HEK293T (cell line): Measurements from ENCODE around the gene SMC6.

ENCODE experiments used
- CTCF ChIA-PET: fragments of 350-600 bp; formaldehyde crosslinking; extraction: SDS; loops from one replicate; lab custom pipeline; 2021; ENCODE audit warnings: antibody characterized with exemption, inconsistent platforms; lab: Yijun Ruan, JAX
- POLR2A ChIA-PET: fragments of 350-600 bp; formaldehyde crosslinking; extraction: SDS; loops from one replicate; lab custom pipeline; 2020; ENCODE audit warnings: antibody characterized with exemption, inconsistent platforms; lab: Yijun Ruan, JAX
- DNase-seq: peaks from one replicate; pipeline ENCODE4 v3.0.0; 2012; ENCODE audit warnings: mixed read lengths; ENCODE audit errors: extremely low spot score
- ARNT ChIP-seq: fragments of 450-650 bp; IDR thresholded peaks from 2 replicates; pipeline ENCODE4 v1.6.1; 2017; ENCODE audit warnings: mild to moderate bottlenecking
- BHLHE40 ChIP-seq: fragments of 450-650 bp; IDR thresholded peaks from 2 replicates; pipeline ENCODE4 v1.6.1; 2016; ENCODE audit warnings: mild to moderate bottlenecking, moderate library complexity, borderline replicate concordance
- CTBP1 ChIP-seq: fragments of 450-650 bp; IDR thresholded peaks from 2 replicates; pipeline ENCODE4 v1.6.1; 2016; ENCODE audit warnings: borderline replicate concordance
- ELF4 ChIP-seq: fragments of 450-650 bp; IDR thresholded peaks from 2 replicates; pipeline ENCODE4 v1.6.1; 2017; ENCODE audit warnings: antibody characterized with exemption
- FOXA1 ChIP-seq: fragments of 450-650 bp; IDR thresholded peaks from 2 replicates; pipeline ENCODE4 v1.6.1; 2016; ENCODE audit warnings: mild to moderate bottlenecking
- FOXK2 ChIP-seq: fragments of 450-650 bp; IDR thresholded peaks from 2 replicates; pipeline ENCODE4 v1.6.1; 2016; ENCODE audit warnings: mild to moderate bottlenecking
- FOXM1 ChIP-seq: fragments of 450-650 bp; IDR thresholded peaks from 2 replicates; pipeline ENCODE4 v1.6.1; 2017; ENCODE audit warnings: mild to moderate bottlenecking, borderline replicate concordance
- HDGF ChIP-seq: fragments of 450-650 bp; IDR thresholded peaks from 2 replicates; pipeline ENCODE4 v1.6.1; 2017; ENCODE audit warnings: antibody characterized with exemption, borderline replicate concordance
- L3MBTL2 ChIP-seq: fragments of 450-650 bp; conservative IDR thresholded peaks from 2 replicates; pipeline ENCODE4 v1.6.1; 2016; ENCODE audit warnings: mild to moderate bottlenecking
- LEF1 ChIP-seq: fragments of 450-650 bp; IDR thresholded peaks from 2 replicates; pipeline ENCODE4 v1.6.1; 2017; ENCODE audit warnings: mild to moderate bottlenecking, borderline replicate concordance
- NFRKB ChIP-seq: fragments of 450-650 bp; IDR thresholded peaks from 2 replicates; pipeline ENCODE4 v1.6.1; 2016; ENCODE audit warnings: mild to moderate bottlenecking, moderate library complexity
- PKNOX1 ChIP-seq: fragments of 450-650 bp; IDR thresholded peaks from 2 replicates; pipeline ENCODE4 v1.6.1; 2016
- SP1 ChIP-seq: fragments of 450-650 bp; IDR thresholded peaks from 2 replicates; pipeline ENCODE4 v1.6.1; 2017
- SUZ12 ChIP-seq: fragments of 450-650 bp; IDR thresholded peaks from 2 replicates; pipeline ENCODE4 v1.6.1; 2016; ENCODE audit warnings: mild to moderate bottlenecking
- TARDBP ChIP-seq: fragments of 450-650 bp; IDR thresholded peaks from 2 replicates; pipeline ENCODE4 v1.6.1; 2016
- ZNF384 ChIP-seq: fragments of 450-650 bp; IDR thresholded peaks from 2 replicates; pipeline ENCODE4 v1.6.1; 2016

The SMC6 gene

GRCh38 chr2:17753803-17754663, at the start of gene SMC6, which contains the start of gene GEN1:
Gene SMC6, minus strand, starts transcription at chr2:17753810. Its CDS starts 7,864 bp downstream, at chr2:17745946.
Gene GEN1, plus strand, starts transcription at chr2:17754138. Its CDS starts 5,806 bp downstream, at chr2:17759944.
- POLR2A ChIA-PET: interaction anchor here (0.9 to 1.2 kb wide), 5 partner anchors 13 to 72 kb away, joined by 3 read pairs; partner anchors contain the start of gene MSGN1
- TF ChIP-seq L3MBTL2 (no peak), ELF4 (peak; percentile 66)
- peak; percentile 93 for DNase-seq
- CTCF ChIA-PET: no interaction called here

GRCh38 chr2:17800693-17801458, 47.3 kb upstream of the SMC6 start:
- TF ChIP-seq FOXK2 (no peak), SUZ12 (no peak), L3MBTL2 (no peak), CTBP1 (no peak), NFRKB (no peak)
- no peak for DNase-seq
- CTCF ChIA-PET: no interaction called here
- POLR2A ChIA-PET: no interaction called here

GRCh38 chr2:17800219-17800618, 46.6 kb upstream of the SMC6 start:
- CTCF ChIA-PET: no interaction called here
- no peak for TF ChIP-seq ARNT
- TF ChIP-seq ZNF384: no peak
- TF ChIP-seq CTBP1: no peak
- TF ChIP-seq LEF1: no peak
- TF ChIP-seq NFRKB: no peak
- no peak for TF ChIP-seq FOXK2
- no peak for TF ChIP-seq FOXM1
- TF ChIP-seq SUZ12: no peak
- TF ChIP-seq PKNOX1: no peak
- TF ChIP-seq TARDBP: no peak
- DNase-seq: no peak
- POLR2A ChIA-PET: no interaction called here

GRCh38 chr2:17799301-17800120, 45.9 kb upstream of the SMC6 start:
- CTCF ChIA-PET: no interaction called here
- no peak for DNase-seq
- no peak for TF ChIP-seq ARNT
- POLR2A ChIA-PET: no interaction called here

- DNase-seq: no peak
- TF ChIP-seq LEF1 (no peak), ZNF384 (no peak), L3MBTL2 (no peak), SUZ12 (no peak), TARDBP (no peak), CTBP1 (no peak), ELF4 (no peak), FOXA1 (no peak), SP1 (no peak), HDGF (no peak)
- ChIA-PET POLR2A (no interaction called here), CTCF (no interaction called here)
Measured at GRCh38 chr2:17798338-17798737, 44.7 kb upstream of the SMC6 start.

GRCh38 chr2:17795309-17795708, 41.7 kb upstream of the SMC6 start:
- ChIA-PET POLR2A (no interaction called here), CTCF (no interaction called here)
- no peak for DNase-seq
- TF ChIP-seq SP1 (no peak), SUZ12 (no peak), CTBP1 (no peak), PKNOX1 (no peak), BHLHE40 (no peak), FOXM1 (no peak)

- ChIA-PET CTCF (no interaction called here), POLR2A (no interaction called here)
- no peak for DNase-seq
- TF ChIP-seq L3MBTL2: no peak
- no peak for TF ChIP-seq SUZ12
- TF ChIP-seq NFRKB: no peak
- TF ChIP-seq TARDBP: no peak
- no peak for TF ChIP-seq BHLHE40
- no peak for TF ChIP-seq PKNOX1
- no peak for TF ChIP-seq ELF4
Measured at GRCh38 chr2:17793803-17794354, 40.3 kb upstream of the SMC6 start.
